Right atrium auricular region (tissue), 2 donors: ENCODE results near the gene CDS2. TPM values are rescaled to one million over a fixed set of nuclear protein-coding genes. Genes with fewer than 3 reads are reported as not detected.

ENCODE experiments used
- DNase-seq: peaks from one replicate; pipeline ENCODE4 v3.0.0-alpha.2; 2019; ENCODE audit warnings: low spot score
- H3K27ac ChIP-seq, 2 donors: fragments of 200-600 bp; sonication (generic); 1 replicate in 1 of 2; 2 replicates in 1 of 2; pipeline ENCODE4 v1.5.1; 2016 to 2019
- H3K27me3 ChIP-seq, 2 donors: fragments of 200-600 bp; sonication (generic); one replicate each; pipeline versions ENCODE4 v1.5.1 to v1.6.0; 2017 to 2019
- H3K36me3 ChIP-seq: fragments of 200-600 bp; sonication (generic); one replicate; pipeline ENCODE4 v1.5.1; 2016
- H3K4me1 ChIP-seq, 2 donors: fragments of 200-600 bp; sonication (generic); one replicate each; pipeline versions ENCODE4 v1.5.1 to v1.6.0; 2017 to 2019
- H3K4me3 ChIP-seq, 2 donors: fragments of 200-600 bp; sonication (generic); 1 replicate in 1 of 2; 2 replicates in 1 of 2; pipeline ENCODE4 v1.5.1; 2017 to 2019; ENCODE audit warnings: mild to moderate bottlenecking in 1 of 2, moderate library complexity in 1 of 2
- H3K9me3 ChIP-seq, 2 donors: fragments of 200-600 bp; sonication (generic); one replicate each; pipeline ENCODE4 v1.5.1; 2019
- total RNA-seq, 2 donors: library from RNA; depleted of rRNA; stranded (reverse); fragments of >200 nt; gene quantifications; one replicate each; pipeline ENCODE4 v1.1.0, GENCODE V29; 2016
- TF ChIP-seq, protein P1 (sequence below), 2 donors: fragments of 200-600 bp; sonication (generic); IDR thresholded peaks; one replicate each; pipeline ENCODE4 v1.5.1; 2019; ENCODE audit warnings: antibody characterized with exemption in 2 of 2

CDS2 gene
- total RNA-seq, 2 donors from 2014 or later = 45.5 to 60.8 TPM

DNA sequence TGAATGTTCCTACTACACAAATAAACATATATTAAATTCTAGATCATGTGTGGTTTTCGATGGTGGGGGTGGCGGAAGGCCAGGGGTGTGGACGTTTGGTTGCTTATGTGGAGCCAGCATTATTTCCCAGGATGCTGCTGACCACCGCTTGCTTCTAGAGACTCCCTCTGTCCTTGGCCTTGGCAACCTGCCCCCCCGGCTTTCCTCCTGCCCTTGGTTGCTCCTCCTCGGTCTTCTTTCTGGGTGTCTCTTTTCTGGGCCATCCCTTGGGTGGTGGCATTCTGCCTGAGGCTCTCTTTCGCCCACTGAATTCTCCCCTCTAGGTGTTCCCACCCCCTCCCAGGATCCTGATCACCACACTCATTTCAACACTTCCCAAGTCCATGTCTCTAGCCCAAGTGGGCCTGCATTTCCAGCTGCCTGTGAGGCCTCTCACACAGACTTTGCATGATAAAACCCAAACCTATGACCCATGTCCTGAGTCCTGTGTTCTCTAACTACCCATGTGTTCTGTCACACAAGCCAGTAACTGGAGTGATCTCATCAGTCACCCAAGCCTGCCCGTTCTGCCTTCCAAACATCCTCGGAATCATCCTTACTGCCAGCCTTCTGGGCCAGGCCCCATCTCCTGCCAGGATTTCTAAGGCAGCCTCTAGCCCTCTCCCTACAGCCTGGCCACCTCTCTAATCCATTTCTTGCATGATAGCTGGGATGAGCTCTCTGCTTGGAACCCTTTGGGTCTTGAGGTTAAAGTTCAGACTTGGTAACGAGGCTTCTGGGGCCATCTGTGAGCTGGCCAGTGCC lies 71.2 kb downstream of the CDS2 start:
- peaks cover 0 to 40% of the 10 kb centered on the region in 2 donors for H3K4me1 ChIP-seq
- H3K27ac ChIP-seq = peak overlapping the region; percentile 69 to 76
- TF ChIP-seq, protein P1, sequence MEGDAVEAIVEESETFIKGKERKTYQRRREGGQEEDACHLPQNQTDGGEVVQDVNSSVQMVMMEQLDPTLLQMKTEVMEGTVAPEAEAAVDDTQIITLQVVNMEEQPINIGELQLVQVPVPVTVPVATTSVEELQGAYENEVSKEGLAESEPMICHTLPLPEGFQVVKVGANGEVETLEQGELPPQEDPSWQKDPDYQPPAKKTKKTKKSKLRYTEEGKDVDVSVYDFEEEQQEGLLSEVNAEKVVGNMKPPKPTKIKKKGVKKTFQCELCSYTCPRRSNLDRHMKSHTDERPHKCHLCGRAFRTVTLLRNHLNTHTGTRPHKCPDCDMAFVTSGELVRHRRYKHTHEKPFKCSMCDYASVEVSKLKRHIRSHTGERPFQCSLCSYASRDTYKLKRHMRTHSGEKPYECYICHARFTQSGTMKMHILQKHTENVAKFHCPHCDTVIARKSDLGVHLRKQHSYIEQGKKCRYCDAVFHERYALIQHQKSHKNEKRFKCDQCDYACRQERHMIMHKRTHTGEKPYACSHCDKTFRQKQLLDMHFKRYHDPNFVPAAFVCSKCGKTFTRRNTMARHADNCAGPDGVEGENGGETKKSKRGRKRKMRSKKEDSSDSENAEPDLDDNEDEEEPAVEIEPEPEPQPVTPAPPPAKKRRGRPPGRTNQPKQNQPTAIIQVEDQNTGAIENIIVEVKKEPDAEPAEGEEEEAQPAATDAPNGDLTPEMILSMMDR (IDR thresholded peaks at IDR 0.05) = no peak
- H3K27me3 ChIP-seq = no peaks in the 10 kb centered on the region
- DNase-seq = no peak
- H3K9me3 ChIP-seq = no peaks in the 10 kb centered on the region
- no peak overlapping the region for H3K4me3 ChIP-seq
- H3K36me3 ChIP-seq = peaks cover 11% of the 10 kb centered on the region

DNA sequence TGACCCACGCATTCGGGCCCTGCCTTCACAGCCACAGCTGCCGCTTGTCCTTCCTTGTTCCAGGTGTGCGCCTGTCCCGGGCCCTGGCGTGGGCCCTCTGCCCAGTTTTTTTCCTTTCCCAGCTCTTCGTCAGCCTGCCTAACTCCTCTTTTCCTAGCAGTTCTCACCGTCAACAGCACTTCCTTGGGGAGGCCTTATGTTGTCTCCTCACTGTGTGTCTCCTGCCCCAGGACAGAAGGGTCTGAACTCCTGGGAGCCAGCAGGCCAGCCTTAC lies 71.8 kb downstream of the CDS2 start:
- Histone ChIP-seq H3K4me3 (no peak overlapping the region), H3K27ac (peak overlapping the region; percentile 69 to 76), H3K4me1 (peaks cover 0 to 40% of the 10 kb centered on the region in 2 donors), H3K27me3 (no peaks in the 10 kb centered on the region), H3K9me3 (no peaks in the 10 kb centered on the region), H3K36me3 (peaks cover 11% of the 10 kb centered on the region)
- no peak for DNase-seq
- TF ChIP-seq, protein P1 (IDR thresholded peaks at IDR 0.05) = no peak

DNA sequence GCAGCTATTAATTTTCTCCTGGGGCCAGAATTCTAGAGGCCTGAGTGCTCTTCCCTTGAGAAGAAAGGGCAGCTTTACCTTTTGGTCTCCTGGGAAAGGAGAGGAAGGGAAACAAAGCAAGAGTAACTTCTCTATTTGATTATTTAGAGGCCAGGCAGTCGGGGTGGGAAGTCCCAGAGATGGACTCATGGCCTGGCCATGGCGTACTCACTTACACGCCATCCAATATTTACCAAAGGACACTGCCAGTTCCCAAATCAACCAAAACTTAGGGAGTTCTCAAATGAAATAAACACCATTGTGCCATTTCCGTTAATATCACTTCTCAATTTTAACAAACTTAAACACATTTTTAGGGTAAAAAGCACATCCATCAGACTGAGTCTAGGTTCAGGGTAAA lies 76.6 kb downstream of the CDS2 start:
- Histone ChIP-seq H3K27ac (peak overlapping the region in 1 of 2 donors; percentile 26), H3K36me3 (no peaks in the 10 kb centered on the region), H3K27me3 (no peaks in the 10 kb centered on the region), H3K4me1 (peaks cover 0 to 26% of the 10 kb centered on the region in 2 donors), H3K9me3 (no peaks in the 10 kb centered on the region), H3K4me3 (no peak overlapping the region)
- TF ChIP-seq, protein P1 (IDR thresholded peaks at IDR 0.05) = no peak
- DNase-seq = no peak

DNA sequence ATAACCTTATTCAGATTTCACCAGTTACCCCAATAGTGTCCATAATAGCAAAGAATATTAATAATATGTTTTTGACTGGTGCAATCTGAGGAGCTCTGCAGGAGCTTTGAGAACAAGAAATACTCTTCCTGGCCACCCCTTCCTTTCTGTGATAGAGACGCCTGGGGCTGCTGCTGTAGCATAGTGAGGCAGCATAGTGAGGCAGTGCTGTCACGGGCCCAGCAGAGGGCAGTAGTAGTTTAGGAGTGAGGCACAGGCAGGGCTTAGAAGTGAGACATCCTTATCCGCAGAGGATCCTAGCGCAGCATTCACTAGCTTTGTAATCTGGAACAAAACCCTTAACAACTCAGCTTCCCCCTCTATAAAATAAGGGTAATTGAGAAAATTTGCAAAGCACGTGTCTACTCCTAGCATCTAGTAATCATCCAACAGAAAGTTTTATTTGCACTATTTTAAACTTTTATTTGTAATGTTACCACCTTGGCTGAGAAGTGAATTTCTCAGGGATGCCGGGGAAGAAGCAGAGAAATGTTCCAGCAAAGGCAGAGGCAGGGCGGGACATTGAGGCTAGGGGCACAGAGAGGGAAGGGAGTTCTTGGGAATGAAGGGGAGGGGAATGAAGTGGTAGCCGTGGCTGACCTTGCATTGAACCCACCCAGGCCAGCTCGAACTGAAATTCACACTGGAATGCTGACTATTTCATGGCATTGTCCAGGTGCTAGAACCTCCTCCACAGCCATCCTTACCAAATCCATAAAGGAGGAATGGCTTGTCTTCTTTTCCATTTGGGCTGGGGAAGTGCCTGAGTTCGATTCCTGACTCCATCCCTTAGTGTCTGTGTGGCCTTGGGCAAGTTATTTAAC lies 78.8 kb downstream of the CDS2 start:
- H3K4me3 ChIP-seq = no peak overlapping the region

DNA sequence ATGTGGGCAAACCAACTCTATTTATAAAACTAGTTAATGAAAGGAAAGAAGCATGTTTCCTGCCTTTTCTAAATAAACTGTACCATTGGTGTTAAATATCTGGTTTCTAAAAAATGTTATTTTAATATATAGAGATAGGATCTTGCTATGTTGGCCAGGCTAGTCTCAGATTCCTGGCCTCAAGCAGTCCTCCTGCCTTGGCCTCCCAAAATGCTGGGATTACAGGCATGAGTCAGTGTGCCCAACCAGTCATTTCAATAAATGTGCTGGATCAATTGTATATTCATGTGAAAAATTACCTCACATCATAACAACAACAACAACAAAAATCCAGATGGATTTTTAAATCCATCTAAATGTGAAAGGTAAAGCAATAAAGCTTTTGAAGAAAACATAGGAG lies 80.3 kb downstream of the CDS2 start:
- no peaks in the 10 kb centered on the region for H3K27me3 ChIP-seq
- TF ChIP-seq, protein P1 (IDR thresholded peaks at IDR 0.05) = no peak
- H3K27ac ChIP-seq = no peak overlapping the region
- peaks cover 0 to 16% of the 10 kb centered on the region in 2 donors for H3K4me1 ChIP-seq
- H3K9me3 ChIP-seq = no peaks in the 10 kb centered on the region
- H3K36me3 ChIP-seq = peaks cover 4% of the 10 kb centered on the region
- H3K4me3 ChIP-seq = no peak overlapping the region
- DNase-seq = no peak

More for the DNA sequence above, 78.8 kb downstream of the CDS2 start:
- peaks cover 0 to 19% of the 10 kb centered on the region in 2 donors for H3K4me1 ChIP-seq
- TF ChIP-seq, protein P1 (IDR thresholded peaks at IDR 0.05) = peak; percentile 70 to 93
- no peaks in the 10 kb centered on the region for H3K9me3 ChIP-seq
- H3K36me3 ChIP-seq = no peaks in the 10 kb centered on the region
- H3K27ac ChIP-seq = no peak overlapping the region
- DNase-seq = peak; percentile 75
- H3K27me3 ChIP-seq = no peaks in the 10 kb centered on the region
